Measurements from ENCODE around the gene ZGPAT. TPM values are rescaled to one million over a fixed set of nuclear protein-coding genes. Genes with fewer than 3 reads are reported as not detected.
"Not testable (repeated sequence)": the region's sequence is repeated elsewhere in the genome, so short reads cannot be mapped to it uniquely, and the experiment has no call there.

The ZGPAT gene
- polyA plus RNA-seq, 6 donors from 2014 or later, result 25.5 to 58.2 (median 28.1) TPM

DNA sequence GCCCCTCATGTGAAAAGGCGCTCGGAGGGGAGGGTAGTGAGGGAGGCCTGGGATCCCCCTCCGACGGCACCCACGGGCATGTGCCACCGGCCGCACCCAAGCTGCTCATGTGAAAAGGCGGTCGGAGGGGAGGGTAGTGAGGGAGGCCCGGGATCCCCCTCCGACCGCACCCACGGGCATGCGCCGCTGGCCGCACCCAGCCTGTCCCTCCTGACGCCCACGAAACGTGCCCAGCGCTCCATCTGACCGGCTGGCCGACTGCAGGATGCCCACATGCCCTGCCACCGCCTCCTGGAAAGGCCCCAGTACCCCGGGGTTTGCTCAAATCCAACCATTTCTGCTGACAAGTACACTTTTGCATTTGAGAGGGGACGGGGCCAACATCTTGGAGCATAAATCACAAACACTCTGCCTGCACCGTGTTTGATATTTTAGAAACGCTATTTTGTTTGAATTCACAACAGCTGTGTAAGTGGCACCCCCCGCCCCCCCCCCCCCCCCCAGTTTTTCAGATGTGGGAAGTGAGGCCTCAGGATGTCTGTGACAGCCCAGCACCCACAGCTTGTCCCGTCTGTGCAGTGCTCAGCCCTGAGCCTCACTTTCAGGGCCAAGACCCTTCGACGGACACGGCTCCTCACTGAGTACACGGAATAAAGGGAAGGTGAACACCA, 65.9 kb downstream of the ZGPAT start:
- Mint-ChIP-seq H3K4me3 (no peak overlapping the region), H3K27me3 (no peaks in the 10 kb centered on the region), H3K27ac (no peak overlapping the region), H3K36me3 (no peaks in the 10 kb centered on the region), H3K4me1 (peaks cover 0 to 2% (median 0%) of the 10 kb centered on the region in 3 donors), H3K9me3 (no peaks in the 10 kb centered on the region)
- DNase-seq (no peak), ATAC-seq (ENCODE audit: low read depth in 2 of 2) (no peak)

DNA sequence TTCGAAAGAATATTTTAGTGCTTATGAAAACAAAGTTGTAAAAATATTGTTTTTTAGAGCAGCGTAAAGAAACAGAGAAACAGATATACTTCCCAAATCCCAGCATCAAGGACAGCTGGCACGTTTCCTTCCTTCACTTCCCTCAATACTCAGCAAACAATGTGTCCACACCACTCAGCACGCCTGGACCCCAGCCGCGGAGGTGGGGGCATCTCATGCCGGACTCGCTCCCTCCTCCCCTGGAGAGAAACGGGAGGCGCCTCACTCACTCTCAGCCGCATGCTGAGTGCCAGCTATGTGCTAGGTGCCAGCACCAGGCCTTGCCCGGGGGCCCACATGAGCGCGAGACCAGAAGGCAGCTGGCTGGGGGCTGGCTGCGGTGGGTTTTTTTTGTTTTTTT, 66.5 kb downstream of the ZGPAT start:
- H3K27me3 Mint-ChIP-seq, result no peaks in the 10 kb centered on the region
- DNase-seq (no peak), ATAC-seq (ENCODE audit: low read depth in 2 of 2) (no peak)
- H3K27ac Mint-ChIP-seq, result no peak overlapping the region
- H3K36me3 Mint-ChIP-seq, result no peaks in the 10 kb centered on the region
- no peaks in the 10 kb centered on the region for H3K9me3 Mint-ChIP-seq
- H3K4me1 Mint-ChIP-seq, result peaks cover 0 to 2% (median 0%) of the 10 kb centered on the region in 3 donors
- peak overlapping the region in 1 of 8 donors; percentile 36 for H3K4me3 Mint-ChIP-seq

DNA sequence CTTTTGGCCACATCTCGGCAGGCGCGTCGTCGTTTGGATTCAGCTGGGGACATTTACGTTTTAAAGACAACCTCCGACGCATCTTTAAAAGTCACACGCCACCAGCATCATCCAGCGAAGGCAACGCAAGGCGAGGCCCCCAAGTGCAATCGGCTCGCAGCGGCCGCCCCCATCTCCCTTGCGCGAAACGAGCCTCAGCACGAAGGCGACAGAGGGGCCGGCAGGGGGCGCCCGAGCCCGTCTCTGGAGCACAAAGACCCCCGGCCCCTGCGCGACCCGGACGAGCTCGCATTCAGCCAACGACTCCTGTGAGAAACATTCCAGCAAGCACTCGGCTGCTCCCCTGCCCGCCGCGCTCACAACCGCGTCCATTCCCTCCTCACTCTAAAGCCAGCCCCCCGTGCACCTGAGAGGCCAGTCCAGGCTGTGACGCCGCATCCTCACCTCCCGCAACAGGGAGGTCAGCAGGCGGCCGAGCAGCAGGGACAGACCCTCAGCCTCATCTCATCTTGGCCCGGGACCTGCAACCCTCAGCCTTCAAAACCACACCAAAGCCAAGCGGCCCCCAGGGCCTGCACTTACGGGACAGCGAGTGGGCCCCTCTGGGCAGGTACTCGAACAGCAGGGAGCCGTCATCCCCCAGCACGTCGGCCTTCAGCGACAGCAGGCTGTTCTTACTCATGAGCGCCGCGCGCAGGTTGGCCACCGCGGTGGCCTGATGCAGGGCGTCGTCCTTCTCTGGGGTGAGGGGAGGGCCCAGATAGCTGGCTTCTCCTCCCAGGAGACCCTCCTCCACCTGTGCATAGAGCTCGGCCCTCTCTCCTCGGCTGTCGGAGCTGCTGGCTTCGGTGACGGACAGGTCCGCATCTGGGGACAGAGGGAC, 67.5 kb downstream of the ZGPAT start:
- no peaks in the 10 kb centered on the region for H3K36me3 Mint-ChIP-seq
- H3K27me3 Mint-ChIP-seq, result no peaks in the 10 kb centered on the region
- H3K9me3 Mint-ChIP-seq, result no peaks in the 10 kb centered on the region
- H3K27ac Mint-ChIP-seq, result no peak overlapping the region
- no peak for DNase-seq
- peak in 1 of 2 donors; percentile 44 for ATAC-seq (ENCODE audit: low read depth in 2 of 2)
- H3K4me3 Mint-ChIP-seq, result peak overlapping the region in 2 of 8 donors; percentile 22 to 35
- H3K4me1 Mint-ChIP-seq, result peaks cover 0 to 2% (median 0%) of the 10 kb centered on the region in 3 donors

DNA sequence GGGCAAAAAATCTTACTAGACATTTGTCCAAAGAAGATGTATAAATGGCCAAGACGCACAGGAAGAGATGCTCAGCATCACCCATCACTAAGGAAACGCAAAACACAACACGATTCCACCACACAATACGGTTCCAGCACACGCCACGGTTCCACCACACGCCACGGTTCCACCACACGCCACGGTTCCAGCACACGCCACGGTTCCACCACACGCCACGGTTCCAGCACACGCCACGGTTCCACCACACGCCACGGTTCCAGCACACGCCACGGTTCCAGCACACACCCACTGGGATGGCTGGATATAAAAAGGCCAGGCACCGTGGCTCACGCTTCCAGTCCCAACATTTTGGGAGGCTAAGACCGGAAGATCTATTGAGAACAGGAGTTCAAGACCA, 69.0 kb downstream of the ZGPAT start:
- not testable (repeated sequence) for H3K27ac Mint-ChIP-seq; ATAC-seq (ENCODE audit: low read depth in 2 of 2); H3K9me3 Mint-ChIP-seq

DNA sequence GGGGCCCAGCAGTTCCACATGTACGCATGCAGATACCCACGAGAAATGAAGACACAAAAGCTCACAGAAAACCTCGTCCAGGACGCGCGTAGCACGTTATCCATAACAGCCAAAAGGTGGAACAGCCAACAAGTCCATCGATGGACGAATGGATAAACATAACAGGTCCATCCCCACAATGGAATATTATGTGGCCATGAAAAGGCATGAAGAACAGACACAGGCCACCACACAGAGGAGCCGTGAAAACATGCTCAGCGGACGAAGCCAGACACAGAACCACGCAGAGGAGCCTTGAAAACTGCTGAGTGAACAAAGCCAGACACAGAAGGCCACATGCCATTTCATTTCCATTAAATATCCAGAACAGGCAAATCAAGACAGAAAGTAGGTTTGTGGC, 69.8 kb downstream of the ZGPAT start:
- ATAC-seq (ENCODE audit: low read depth in 2 of 2) (no peak), DNase-seq (no peak)
- Mint-ChIP-seq H3K27ac (peak overlapping the region in 1 of 6 donors; percentile 84), H3K27me3 (no peaks in the 10 kb centered on the region), H3K4me1 (peaks cover 0 to 2% (median 0%) of the 10 kb centered on the region in 3 donors), H3K9me3 (no peaks in the 10 kb centered on the region), H3K4me3 (no peak overlapping the region), H3K36me3 (no peaks in the 10 kb centered on the region)

More for the DNA sequence above, 69.0 kb downstream of the ZGPAT start:
- not testable (repeated sequence) for H3K36me3 Mint-ChIP-seq, H3K27me3 Mint-ChIP-seq, H3K4me1 Mint-ChIP-seq, DNase-seq
- H3K4me3 Mint-ChIP-seq, result peak overlapping the region in 1 of 8 donors; percentile 66

DNA sequence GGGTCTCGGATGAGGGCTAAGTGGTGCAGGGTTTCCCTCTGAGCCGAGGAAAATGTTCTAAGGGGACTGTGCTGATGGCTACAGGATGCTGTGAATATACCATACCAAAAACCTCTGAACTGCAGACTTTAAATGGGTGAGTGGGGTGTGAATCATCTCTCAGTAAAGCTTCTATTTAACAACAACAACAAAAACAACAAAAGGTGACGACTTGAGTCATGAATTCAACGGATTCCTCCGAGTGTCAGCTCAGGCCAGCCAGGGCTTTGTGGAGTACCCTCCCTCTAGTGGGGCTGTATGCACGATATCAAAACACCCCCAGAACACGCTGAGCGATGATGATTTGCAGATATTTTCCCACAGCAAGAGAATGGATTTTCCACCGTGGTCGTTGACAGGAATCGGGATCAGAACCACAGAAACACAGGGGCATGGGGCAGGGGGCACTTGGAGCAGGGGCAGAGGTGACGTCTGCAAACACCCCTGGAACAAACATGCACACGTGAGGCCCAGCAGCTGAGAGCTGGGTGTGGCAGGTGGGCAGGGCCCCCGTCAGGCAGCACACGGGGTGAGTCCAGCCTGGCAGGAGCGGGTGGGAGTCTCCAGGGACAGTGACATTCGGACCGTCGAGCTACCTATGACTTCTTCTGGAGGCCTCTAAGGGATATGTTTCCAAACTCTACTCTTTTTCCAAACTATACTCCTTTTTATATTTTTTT, 70.4 kb downstream of the ZGPAT start:
- Mint-ChIP-seq H3K4me1 (peaks cover 0 to 2% (median 0%) of the 10 kb centered on the region in 3 donors), H3K27me3 (no peaks in the 10 kb centered on the region), H3K4me3 (peak overlapping the region in 1 of 8 donors; percentile 61), H3K9me3 (no peaks in the 10 kb centered on the region), H3K36me3 (no peaks in the 10 kb centered on the region), H3K27ac (peak overlapping the region in 1 of 6 donors; percentile 54)
- DNase-seq, result no peak
- no peak for ATAC-seq (ENCODE audit: low read depth in 2 of 2)

DNA sequence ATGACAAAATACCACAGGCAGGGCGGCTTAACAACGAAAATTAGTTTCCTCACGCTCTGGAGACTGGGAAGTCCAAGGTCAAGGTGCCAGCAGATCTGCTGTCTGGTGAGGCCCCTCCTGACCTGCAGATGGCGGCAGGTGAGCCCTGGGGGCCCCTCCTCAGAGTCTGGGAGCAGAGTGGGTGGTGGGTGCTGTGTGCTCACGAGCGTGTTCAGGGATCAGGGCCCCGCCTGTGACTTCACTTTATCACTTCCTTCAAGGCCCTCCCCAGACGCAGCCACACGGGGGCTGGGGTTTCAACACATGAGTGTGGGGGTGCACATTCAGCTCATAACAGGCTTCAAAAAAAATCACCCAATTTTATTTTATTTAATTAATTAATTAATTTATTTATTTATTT, 71.0 kb downstream of the ZGPAT start:
- DNase-seq, result no peak
- Mint-ChIP-seq H3K4me3 (no peak overlapping the region), H3K9me3 (no peaks in the 10 kb centered on the region), H3K36me3 (no peaks in the 10 kb centered on the region), H3K27ac (peak overlapping the region in 1 of 6 donors; percentile 12), H3K27me3 (no peaks in the 10 kb centered on the region), H3K4me1 (peaks cover 0 to 2% (median 0%) of the 10 kb centered on the region in 3 donors)
- ATAC-seq (ENCODE audit: low read depth in 2 of 2), result no peak

DNA sequence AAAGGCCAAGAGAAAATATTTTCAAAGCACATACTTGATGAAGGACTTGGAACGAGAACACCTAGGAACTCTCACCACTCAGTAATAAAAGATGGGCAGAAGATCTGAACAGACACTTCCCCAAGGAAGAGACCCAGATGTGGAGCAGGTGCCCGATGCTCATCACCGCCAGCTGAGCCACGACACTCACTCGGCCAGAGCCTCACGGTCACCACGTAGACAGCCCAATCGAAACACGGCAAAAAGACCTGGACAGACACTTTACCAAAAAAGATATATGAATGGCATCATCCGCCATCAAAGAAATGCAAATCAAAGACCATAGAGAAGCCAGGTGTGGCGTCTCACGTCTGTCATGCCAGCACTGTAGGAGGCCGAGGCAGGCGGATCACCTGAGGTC, 73.3 kb downstream of the ZGPAT start:
- no peak for DNase-seq
- H3K27ac Mint-ChIP-seq, result peak overlapping the region in 2 of 6 donors; percentile 79 to 89
- H3K36me3 Mint-ChIP-seq, result no peaks in the 10 kb centered on the region
- ATAC-seq (ENCODE audit: low read depth in 2 of 2), result no peak
- H3K27me3 Mint-ChIP-seq, result no peaks in the 10 kb centered on the region
- H3K4me3 Mint-ChIP-seq, result no peak overlapping the region
- H3K9me3 Mint-ChIP-seq, result no peaks in the 10 kb centered on the region
- peaks cover 0 to 1% (median 0%) of the 10 kb centered on the region in 3 donors for H3K4me1 Mint-ChIP-seq

DNA sequence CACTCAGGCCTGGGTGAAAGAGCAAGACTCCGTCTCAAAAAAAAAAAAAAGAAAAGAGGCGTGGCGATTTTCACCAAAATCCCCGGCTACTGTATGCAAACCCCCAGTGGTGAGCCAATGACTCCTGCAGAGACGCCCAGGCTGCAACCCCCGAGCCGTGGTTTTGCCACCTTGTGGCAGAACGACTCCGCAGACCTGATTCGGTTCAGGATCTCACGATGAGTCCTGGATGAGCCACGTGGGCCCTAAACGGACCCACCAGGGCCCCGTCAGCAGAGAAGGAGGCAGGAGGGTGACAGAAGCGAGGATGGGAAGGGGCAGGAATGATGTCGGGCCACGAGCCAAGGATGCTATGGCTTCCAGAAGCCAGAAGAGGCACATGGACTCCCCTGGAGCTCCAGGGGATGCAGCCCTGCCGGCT, 74.2 kb downstream of the ZGPAT start:
- no peak overlapping the region for H3K4me3 Mint-ChIP-seq
- no peaks in the 10 kb centered on the region for H3K36me3 Mint-ChIP-seq
- peak overlapping the region in 1 of 6 donors; percentile 54 for H3K27ac Mint-ChIP-seq
- DNase-seq, result no peak
- H3K27me3 Mint-ChIP-seq, result no peaks in the 10 kb centered on the region
- peaks cover 0 to 6% (median 0%) of the 10 kb centered on the region in 3 donors for H3K4me1 Mint-ChIP-seq
- H3K9me3 Mint-ChIP-seq, result no peaks in the 10 kb centered on the region
- ATAC-seq (ENCODE audit: low read depth in 2 of 2), result peak in 1 of 2 donors; percentile 55

DNA sequence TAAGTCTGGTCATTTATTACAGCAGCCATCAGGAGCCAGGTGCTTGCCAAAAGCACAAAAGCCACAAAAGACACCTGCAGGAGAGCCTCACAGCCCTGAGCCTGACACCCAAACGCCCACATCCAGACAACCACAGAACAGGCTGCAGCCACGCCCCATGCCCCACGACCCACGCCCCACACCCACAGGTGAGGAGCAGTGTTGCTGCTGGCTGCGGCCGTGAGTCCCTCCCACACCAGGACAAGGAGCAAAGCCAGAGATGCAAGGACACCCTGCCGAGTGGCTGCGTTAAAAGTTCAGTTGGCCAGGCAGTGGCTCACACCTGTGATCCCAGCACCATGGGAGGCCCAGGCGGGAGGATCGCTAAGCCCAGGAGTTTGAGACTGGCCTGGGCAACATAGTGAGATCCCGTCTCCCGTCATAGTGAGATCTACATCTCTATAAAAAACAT, 74.7 kb downstream of the ZGPAT start:
- Mint-ChIP-seq H3K36me3 (no peaks in the 10 kb centered on the region), H3K27ac (no peak overlapping the region), H3K4me3 (no peak overlapping the region), H3K27me3 (no peaks in the 10 kb centered on the region), H3K9me3 (no peaks in the 10 kb centered on the region), H3K4me1 (peaks cover 0 to 6% (median 0%) of the 10 kb centered on the region in 3 donors)
- ATAC-seq (ENCODE audit: low read depth in 2 of 2), result no peak
- DNase-seq, result no peak

DNA sequence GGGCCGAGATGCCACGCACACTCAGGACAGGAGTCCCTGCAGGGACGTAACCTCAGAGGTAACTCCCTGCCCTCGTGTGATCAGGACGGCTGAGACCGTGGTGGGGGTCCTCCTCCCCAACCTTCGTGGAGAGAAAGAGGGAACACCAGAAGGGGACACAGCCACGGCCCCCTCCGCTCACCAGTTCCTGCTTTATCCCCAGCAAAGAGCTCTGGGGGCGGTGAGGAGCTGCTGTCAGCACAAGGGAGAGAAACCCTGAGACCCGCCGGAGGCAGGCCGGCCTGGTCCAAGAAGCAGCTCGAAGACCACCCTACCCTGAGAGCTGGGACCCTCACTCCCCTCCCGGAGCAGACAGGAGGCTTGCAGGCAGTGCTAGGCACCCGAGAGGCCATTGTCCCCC, 76.1 kb downstream of the ZGPAT start:
- Mint-ChIP-seq H3K27ac (peak overlapping the region in 1 of 6 donors; percentile 45), H3K4me3 (no peak overlapping the region), H3K9me3 (no peaks in the 10 kb centered on the region), H3K27me3 (no peaks in the 10 kb centered on the region), H3K4me1 (peaks cover 0 to 6% (median 0%) of the 10 kb centered on the region in 3 donors), H3K36me3 (no peaks in the 10 kb centered on the region)
- DNase-seq (no peak), ATAC-seq (ENCODE audit: low read depth in 2 of 2) (no peak)

DNA sequence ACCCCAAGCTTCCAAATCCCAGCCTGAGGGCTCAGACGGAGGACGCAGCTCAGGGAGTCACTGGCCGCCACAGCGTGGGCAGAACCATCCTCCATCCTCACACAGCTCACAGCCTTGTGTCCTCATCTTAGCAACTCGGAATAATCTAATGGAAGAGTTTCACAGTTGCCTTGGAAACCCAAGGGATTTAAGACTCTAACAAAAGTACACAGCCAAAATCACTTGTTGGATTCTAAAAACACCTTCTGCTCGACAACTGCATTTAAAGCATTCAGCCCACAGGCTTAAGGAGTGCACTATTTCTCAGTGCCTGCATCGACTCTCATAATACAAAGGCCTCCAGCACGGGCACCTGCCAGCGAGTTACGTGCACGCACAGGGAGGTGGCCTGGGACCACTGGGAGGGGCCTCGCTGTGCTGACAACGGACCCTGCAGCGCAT, 77.9 kb downstream of the ZGPAT start:
- Mint-ChIP-seq H3K27me3 (no peaks in the 10 kb centered on the region), H3K4me3 (no peak overlapping the region), H3K4me1 (peaks cover 0 to 6% (median 0%) of the 10 kb centered on the region in 3 donors), H3K36me3 (no peaks in the 10 kb centered on the region), H3K27ac (peak overlapping the region in 2 of 6 donors; percentile 34 to 42), H3K9me3 (no peaks in the 10 kb centered on the region)
- no peak for ATAC-seq (ENCODE audit: low read depth in 2 of 2)
- DNase-seq, result no peak
